Neural cell (in vitro differentiated cells): ENCODE measurements around the gene PIP5K1B. TPM values are rescaled to one million over a fixed set of nuclear protein-coding genes. Genes with fewer than 3 reads are reported as not detected.

Experiments
- H2AFZ ChIP-seq: fragments of 200-600, 300-800 bp; sonication (generic), shearing (Covaris generic); 2 replicates; pipeline ENCODE4 v1.6.0; 2014; ENCODE audit warnings: low read depth, mild to moderate bottlenecking, antibody characterized with exemption, low read length, moderate library complexity
- H3F3A ChIP-seq: fragments of 200-600 bp; shearing (Covaris generic); 2 replicates; pipeline ENCODE4 v1.6.1; 2016; ENCODE audit warnings: mild to moderate bottlenecking, moderate library complexity, mixed read lengths, antibody characterized with exemption, low read length; ENCODE audit not compliant: insufficient read depth, poor library complexity, severe bottlenecking
- H3K27ac ChIP-seq: fragments of 200-600, 300-800 bp; sonication (generic), shearing (Covaris generic); 2 replicates; pipeline ENCODE4 v1.5.1; 2014; ENCODE audit warnings: mild to moderate bottlenecking, low read length, moderate library complexity
- H3K27me3 ChIP-seq: fragments of 300-800, 200-600 bp; sonication (generic), shearing (Covaris generic); 2 replicates; pipeline ENCODE4 v1.6.0; 2014; ENCODE audit warnings: mild to moderate bottlenecking, low read depth, low read length, moderate library complexity; ENCODE audit not compliant: insufficient read depth
- H3K36me3 ChIP-seq: fragments of 300-800, 200-600 bp; sonication (generic), shearing (Covaris generic); 2 replicates; pipeline ENCODE4 v1.5.1; 2014; ENCODE audit warnings: mild to moderate bottlenecking, antibody characterized with exemption, low read length, moderate library complexity; ENCODE audit not compliant: insufficient read depth
- H3K4me2 ChIP-seq: fragments of 300-800, 200-600 bp; sonication (generic), shearing (Covaris generic); 2 replicates; pipeline ENCODE4 v1.6.0; 2014; ENCODE audit warnings: mild to moderate bottlenecking, low read length
- H3K4me3 ChIP-seq: fragments of 300-800, 200-600 bp; sonication (generic), shearing (Covaris generic); 2 replicates; pipeline ENCODE4 v1.5.1; 2014; ENCODE audit warnings: mild to moderate bottlenecking, low read length, moderate library complexity
- H3K79me2 ChIP-seq: fragments of 200-600 bp; shearing (Covaris generic); replicated peaks from 2 replicates; pipeline ENCODE4 v1.6.0; 2014; ENCODE audit warnings: mild to moderate bottlenecking, low read length, moderate library complexity; ENCODE audit not compliant: insufficient read depth
- H3K9ac ChIP-seq: fragments of 300-800, 200-600 bp; sonication (generic), shearing (Covaris generic); 2 replicates; pipeline ENCODE4 v1.6.1; 2016; ENCODE audit warnings: mild to moderate bottlenecking, low read length, mixed read lengths
- H3K9me2 ChIP-seq: fragments of 200-600 bp; shearing (Covaris generic); 2 replicates; pipeline ENCODE4 v1.6.1; 2016; ENCODE audit warnings: mild to moderate bottlenecking, low read length, mixed read lengths; ENCODE audit not compliant: insufficient read depth
- H3K9me3 ChIP-seq: fragments of 200-600, 300-800 bp; sonication (generic), shearing (Covaris generic); 2 replicates; pipeline ENCODE4 v1.6.1; 2016; ENCODE audit warnings: mild to moderate bottlenecking, mixed run types, low read length, moderate library complexity, mixed read lengths
- H4K20me1 ChIP-seq: fragments of 200-600 bp; shearing (Covaris generic); 2 replicates; pipeline ENCODE4 v1.6.1; 2016; ENCODE audit warnings: mild to moderate bottlenecking, mixed run types; ENCODE audit not compliant: insufficient read depth
- EP300 ChIP-seq: fragments of 450-650 bp; conservative IDR thresholded peaks from 2 replicates; pipeline ENCODE4 v1.6.1; 2014; ENCODE audit warnings: antibody characterized with exemption, mild to moderate bottlenecking, moderate library complexity; ENCODE audit not compliant: poor library complexity, severe bottlenecking
- EZH2 ChIP-seq: fragments of 200-600, 300-800 bp; shearing (Covaris generic), sonication (generic); IDR thresholded peaks from 2 replicates; pipeline ENCODE4 v1.6.1; 2014; ENCODE audit warnings: antibody characterized with exemption, low read length, borderline replicate concordance, mild to moderate bottlenecking; ENCODE audit not compliant: insufficient read depth, poor library complexity, severe bottlenecking
- MXI1 ChIP-seq: fragments of 450-650 bp; conservative IDR thresholded peaks from 2 replicates; pipeline ENCODE4 v1.6.1; 2014; ENCODE audit warnings: antibody characterized with exemption, mild to moderate bottlenecking; ENCODE audit not compliant: poor library complexity, severe bottlenecking
- POLR2AphosphoS5 ChIP-seq: IDR thresholded peaks from 2 replicates; pipeline ENCODE4 v1.6.1; 2012
- RAD21 ChIP-seq: fragments of 450-650 bp; conservative IDR thresholded peaks from 2 replicates; pipeline ENCODE4 v1.6.1; 2014; ENCODE audit warnings: antibody characterized with exemption, mild to moderate bottlenecking, moderate library complexity
- SMC3 ChIP-seq: fragments of 450-650 bp; conservative IDR thresholded peaks from 2 replicates; pipeline ENCODE4 v1.6.1; 2014; ENCODE audit warnings: antibody characterized with exemption, mild to moderate bottlenecking, moderate library complexity; ENCODE audit not compliant: poor library complexity
- TAF1 ChIP-seq: IDR thresholded peaks from 2 replicates; pipeline ENCODE4 v1.6.1; 2012; ENCODE audit warnings: low read depth
- polyA plus RNA-seq: library from polyadenylated mRNA; depleted of rRNA; stranded (reverse); fragments of >200 nt; gene quantifications from 2 replicates; pipeline ENCODE4 v1.2.3, GENCODE V29; 2014
- TF ChIP-seq, protein P1 (sequence below): fragments of 450-650 bp; IDR thresholded peaks from 2 replicates; pipeline ENCODE4 v1.5.1; 2014; ENCODE audit warnings: antibody characterized with exemption, mild to moderate bottlenecking, moderate library complexity; ENCODE audit not compliant: poor library complexity, severe bottlenecking
- TF ChIP-seq, protein P2 (sequence below): IDR thresholded peaks from 2 replicates; pipeline ENCODE4 v1.6.1; 2012; ENCODE audit warnings: borderline replicate concordance

The PIP5K1B gene
- polyA plus RNA-seq, 1 donor from 2014 or later, result 1.5 TPM

DNA sequence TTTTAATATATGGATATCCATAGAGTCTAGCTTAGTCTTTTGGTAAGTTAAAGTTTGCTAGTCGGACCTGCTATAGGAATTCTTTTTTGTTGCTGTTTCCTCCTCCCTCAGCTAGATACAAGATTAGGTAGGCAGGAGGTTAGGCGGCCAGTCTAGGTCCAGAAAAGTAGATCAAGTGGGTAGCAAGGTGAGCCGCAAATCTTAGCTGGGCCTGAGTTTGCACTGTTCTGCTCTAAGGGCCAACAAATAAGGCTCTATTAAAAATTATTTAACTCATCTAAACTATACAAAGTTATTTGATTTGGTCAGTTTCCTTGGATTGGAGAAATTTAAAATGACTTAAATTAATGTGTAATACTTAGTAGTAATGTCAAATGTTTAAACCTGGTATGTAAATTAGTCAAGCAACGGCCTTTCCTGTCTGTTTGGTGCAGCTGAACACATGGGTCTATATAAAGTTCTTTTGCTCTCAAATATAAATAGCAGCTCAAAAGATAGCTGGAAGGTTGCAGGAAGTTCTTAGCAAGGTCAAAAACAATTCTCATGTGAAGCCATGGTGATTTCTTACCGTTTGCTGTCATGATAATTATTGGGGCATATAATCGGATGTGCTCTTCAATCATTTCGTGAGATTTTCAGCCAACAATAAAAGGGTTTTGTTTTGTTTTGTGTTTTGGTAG is 236.9 kb downstream of the PIP5K1B start:
- no peak overlapping the region for H3K4me3 ChIP-seq
- H3K27me3 ChIP-seq, result no peaks in the 10 kb centered on the region
- H3K4me2 ChIP-seq, result no peak overlapping the region
- H3K9me3 ChIP-seq, result no peaks in the 10 kb centered on the region
- no peaks in the 10 kb centered on the region for H3K36me3 ChIP-seq
- H3K27ac ChIP-seq, result peak overlapping the region; percentile 77
- no peaks in the 10 kb centered on the region for H4K20me1 ChIP-seq
- no peak overlapping the region for H3K9ac ChIP-seq
- H3K9me2 ChIP-seq, result no peaks in the 10 kb centered on the region
- H2AFZ ChIP-seq, result no peak overlapping the region
- no peaks in the 10 kb centered on the region for H3K79me2 ChIP-seq
- H3F3A ChIP-seq, result no peaks in the 10 kb centered on the region
- TF ChIP-seq TAF1 (no peak), POLR2AphosphoS5 (no peak), SMC3 (no peak), MXI1 (no peak), EP300 (no peak), RAD21 (no peak), EZH2 (no peak)
- TF ChIP-seq, protein P1, sequence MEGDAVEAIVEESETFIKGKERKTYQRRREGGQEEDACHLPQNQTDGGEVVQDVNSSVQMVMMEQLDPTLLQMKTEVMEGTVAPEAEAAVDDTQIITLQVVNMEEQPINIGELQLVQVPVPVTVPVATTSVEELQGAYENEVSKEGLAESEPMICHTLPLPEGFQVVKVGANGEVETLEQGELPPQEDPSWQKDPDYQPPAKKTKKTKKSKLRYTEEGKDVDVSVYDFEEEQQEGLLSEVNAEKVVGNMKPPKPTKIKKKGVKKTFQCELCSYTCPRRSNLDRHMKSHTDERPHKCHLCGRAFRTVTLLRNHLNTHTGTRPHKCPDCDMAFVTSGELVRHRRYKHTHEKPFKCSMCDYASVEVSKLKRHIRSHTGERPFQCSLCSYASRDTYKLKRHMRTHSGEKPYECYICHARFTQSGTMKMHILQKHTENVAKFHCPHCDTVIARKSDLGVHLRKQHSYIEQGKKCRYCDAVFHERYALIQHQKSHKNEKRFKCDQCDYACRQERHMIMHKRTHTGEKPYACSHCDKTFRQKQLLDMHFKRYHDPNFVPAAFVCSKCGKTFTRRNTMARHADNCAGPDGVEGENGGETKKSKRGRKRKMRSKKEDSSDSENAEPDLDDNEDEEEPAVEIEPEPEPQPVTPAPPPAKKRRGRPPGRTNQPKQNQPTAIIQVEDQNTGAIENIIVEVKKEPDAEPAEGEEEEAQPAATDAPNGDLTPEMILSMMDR, result no peak
- TF ChIP-seq, protein P2, sequence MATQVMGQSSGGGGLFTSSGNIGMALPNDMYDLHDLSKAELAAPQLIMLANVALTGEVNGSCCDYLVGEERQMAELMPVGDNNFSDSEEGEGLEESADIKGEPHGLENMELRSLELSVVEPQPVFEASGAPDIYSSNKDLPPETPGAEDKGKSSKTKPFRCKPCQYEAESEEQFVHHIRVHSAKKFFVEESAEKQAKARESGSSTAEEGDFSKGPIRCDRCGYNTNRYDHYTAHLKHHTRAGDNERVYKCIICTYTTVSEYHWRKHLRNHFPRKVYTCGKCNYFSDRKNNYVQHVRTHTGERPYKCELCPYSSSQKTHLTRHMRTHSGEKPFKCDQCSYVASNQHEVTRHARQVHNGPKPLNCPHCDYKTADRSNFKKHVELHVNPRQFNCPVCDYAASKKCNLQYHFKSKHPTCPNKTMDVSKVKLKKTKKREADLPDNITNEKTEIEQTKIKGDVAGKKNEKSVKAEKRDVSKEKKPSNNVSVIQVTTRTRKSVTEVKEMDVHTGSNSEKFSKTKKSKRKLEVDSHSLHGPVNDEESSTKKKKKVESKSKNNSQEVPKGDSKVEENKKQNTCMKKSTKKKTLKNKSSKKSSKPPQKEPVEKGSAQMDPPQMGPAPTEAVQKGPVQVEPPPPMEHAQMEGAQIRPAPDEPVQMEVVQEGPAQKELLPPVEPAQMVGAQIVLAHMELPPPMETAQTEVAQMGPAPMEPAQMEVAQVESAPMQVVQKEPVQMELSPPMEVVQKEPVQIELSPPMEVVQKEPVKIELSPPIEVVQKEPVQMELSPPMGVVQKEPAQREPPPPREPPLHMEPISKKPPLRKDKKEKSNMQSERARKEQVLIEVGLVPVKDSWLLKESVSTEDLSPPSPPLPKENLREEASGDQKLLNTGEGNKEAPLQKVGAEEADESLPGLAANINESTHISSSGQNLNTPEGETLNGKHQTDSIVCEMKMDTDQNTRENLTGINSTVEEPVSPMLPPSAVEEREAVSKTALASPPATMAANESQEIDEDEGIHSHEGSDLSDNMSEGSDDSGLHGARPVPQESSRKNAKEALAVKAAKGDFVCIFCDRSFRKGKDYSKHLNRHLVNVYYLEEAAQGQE, result no peak

GRCh38 chr9:68942790-68943189 is 237.8 kb downstream of the PIP5K1B start:
- no peaks in the 10 kb centered on the region for H3K79me2 ChIP-seq

More at GRCh38 chr9:68942790-68943189, 237.8 kb downstream of the PIP5K1B start:
- Histone ChIP-seq H3K9me2 (no peaks in the 10 kb centered on the region), H4K20me1 (no peaks in the 10 kb centered on the region), H3K4me2 (no peak overlapping the region), H3K9ac (no peak overlapping the region), H2AFZ (no peak overlapping the region), H3K27ac (no peak overlapping the region), H3F3A (no peaks in the 10 kb centered on the region), H3K27me3 (no peaks in the 10 kb centered on the region), H3K36me3 (no peaks in the 10 kb centered on the region), H3K9me3 (no peaks in the 10 kb centered on the region), H3K4me3 (no peak overlapping the region)
- no peak for TF ChIP-seq POLR2AphosphoS5
- TF ChIP-seq, protein P1, result no peak
- TF ChIP-seq SMC3, result no peak
- no peak for TF ChIP-seq MXI1
- no peak for TF ChIP-seq EP300
- TF ChIP-seq EZH2, result no peak
- TF ChIP-seq TAF1, result no peak
- TF ChIP-seq, protein P2, result no peak
- TF ChIP-seq RAD21, result no peak
